Measurements from ENCODE around the gene CDC20B.

DNA sequence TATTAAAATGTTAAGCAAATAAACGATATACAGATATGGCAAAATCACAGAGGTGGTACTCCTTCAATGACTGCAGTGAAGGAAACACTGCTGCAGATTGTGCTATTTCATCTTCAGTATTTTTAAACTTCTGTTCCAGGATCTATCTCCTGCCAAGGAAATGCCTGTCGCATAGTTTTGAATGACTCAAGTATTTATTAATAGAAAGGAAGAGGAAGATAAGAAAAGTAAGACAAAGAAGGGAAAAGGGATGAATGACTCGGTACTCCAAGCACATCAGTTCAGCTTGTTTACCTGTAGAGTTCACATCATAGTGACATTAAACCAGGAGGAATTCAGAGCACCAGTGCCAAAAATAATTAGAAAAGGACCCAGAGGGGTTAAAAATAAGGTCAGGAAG is 18.1 kb downstream of the CDC20B start:
- TF ChIP-seq POLR2A (IDR thresholded peaks at IDR 0.05) = no peak
- TF ChIP-seq, protein P1, sequence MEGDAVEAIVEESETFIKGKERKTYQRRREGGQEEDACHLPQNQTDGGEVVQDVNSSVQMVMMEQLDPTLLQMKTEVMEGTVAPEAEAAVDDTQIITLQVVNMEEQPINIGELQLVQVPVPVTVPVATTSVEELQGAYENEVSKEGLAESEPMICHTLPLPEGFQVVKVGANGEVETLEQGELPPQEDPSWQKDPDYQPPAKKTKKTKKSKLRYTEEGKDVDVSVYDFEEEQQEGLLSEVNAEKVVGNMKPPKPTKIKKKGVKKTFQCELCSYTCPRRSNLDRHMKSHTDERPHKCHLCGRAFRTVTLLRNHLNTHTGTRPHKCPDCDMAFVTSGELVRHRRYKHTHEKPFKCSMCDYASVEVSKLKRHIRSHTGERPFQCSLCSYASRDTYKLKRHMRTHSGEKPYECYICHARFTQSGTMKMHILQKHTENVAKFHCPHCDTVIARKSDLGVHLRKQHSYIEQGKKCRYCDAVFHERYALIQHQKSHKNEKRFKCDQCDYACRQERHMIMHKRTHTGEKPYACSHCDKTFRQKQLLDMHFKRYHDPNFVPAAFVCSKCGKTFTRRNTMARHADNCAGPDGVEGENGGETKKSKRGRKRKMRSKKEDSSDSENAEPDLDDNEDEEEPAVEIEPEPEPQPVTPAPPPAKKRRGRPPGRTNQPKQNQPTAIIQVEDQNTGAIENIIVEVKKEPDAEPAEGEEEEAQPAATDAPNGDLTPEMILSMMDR (IDR thresholded peaks at IDR 0.05 in 4 of 5, conservative IDR thresholded peaks at IDR 0.05 in 1 of 5) = no peak

All from gastrocnemius medialis (tissue), 4 donors.